Myocyte (in vitro differentiated cells): ENCODE results near the gene IDH2. TPM values are rescaled to one million over a fixed set of nuclear protein-coding genes. Genes with fewer than 3 reads are reported as not detected.
"Not testable (repeated sequence)": the region's sequence is repeated elsewhere in the genome, so short reads cannot be mapped to it uniquely, and the experiment has no call there.

Experiments
- DNase-seq: peaks from one replicate; pipeline ENCODE4 v3.0.0-alpha.2; 2012; ENCODE audit warnings: low read depth
- total RNA-seq: library from RNA; depleted of rRNA; stranded (reverse); fragments of >200 nt; gene quantifications from 2 replicates; pipeline ENCODE4 v1.2.3, GENCODE V29; 2014

The IDH2 gene
- total RNA-seq, 1 donor from 2014 or later: 295 TPM

DNA sequence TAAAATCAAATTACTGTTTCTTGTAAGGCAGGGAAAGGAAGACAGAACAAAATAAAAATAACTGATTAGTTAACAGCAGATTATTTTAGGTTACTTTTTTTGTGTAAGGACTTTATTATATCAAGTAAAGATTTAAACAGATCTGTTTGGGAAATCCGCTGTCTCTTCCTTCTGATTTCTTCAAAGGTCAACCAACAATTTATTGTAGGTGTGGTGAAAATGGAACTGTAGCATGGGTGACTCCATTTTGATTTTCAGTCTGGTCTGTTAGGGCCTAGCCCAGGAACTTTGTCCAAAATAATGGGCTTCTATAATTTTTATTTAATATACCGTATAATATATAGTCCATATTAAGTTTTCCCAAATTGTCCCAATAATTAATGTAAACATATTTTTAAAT lies 13.5 kb upstream of the IDH2 start:
- no peak for DNase-seq

GRCh38 chr15:90114451-90114901 lies 12.2 kb upstream of the IDH2 start:
- no peak for DNase-seq

- DNase-seq: no peak
These were observed 10.9 kb upstream of the IDH2 start for GRCh38 chr15:90113166-90113565.

- DNase-seq: not testable (repeated sequence)
These were observed 7.0 kb upstream of the IDH2 start for GRCh38 chr15:90109163-90109751.

DNA sequence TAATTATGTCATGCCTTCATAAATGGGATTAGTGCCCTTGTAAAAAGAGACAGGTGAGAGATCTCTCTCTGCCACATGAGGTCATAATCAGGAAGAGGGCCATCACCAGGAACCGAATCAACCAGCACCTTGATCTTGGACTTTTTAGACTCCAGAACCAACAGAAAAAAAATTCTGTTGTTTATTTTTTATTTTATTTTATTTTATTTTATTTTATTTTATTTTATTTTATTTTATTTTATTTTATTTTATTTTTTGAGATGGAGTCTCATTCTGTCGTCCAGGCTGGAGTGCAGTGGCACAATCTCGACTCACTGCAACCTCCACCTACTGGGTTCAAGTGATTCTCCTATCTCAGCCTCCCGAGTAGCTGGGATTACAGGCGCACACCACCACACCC lies 5.8 kb upstream of the IDH2 start:
- DNase-seq: not testable (repeated sequence)

- DNase-seq: peak; percentile 92
These were observed 4.4 kb upstream of the IDH2 start for GRCh38 chr15:90106522-90107117.

GRCh38 chr15:90105521-90105920 lies 3.3 kb upstream of the IDH2 start:
- no peak for DNase-seq

GRCh38 chr15:90104551-90104950 lies 2.3 kb upstream of the IDH2 start:
- DNase-seq: no peak

DNA sequence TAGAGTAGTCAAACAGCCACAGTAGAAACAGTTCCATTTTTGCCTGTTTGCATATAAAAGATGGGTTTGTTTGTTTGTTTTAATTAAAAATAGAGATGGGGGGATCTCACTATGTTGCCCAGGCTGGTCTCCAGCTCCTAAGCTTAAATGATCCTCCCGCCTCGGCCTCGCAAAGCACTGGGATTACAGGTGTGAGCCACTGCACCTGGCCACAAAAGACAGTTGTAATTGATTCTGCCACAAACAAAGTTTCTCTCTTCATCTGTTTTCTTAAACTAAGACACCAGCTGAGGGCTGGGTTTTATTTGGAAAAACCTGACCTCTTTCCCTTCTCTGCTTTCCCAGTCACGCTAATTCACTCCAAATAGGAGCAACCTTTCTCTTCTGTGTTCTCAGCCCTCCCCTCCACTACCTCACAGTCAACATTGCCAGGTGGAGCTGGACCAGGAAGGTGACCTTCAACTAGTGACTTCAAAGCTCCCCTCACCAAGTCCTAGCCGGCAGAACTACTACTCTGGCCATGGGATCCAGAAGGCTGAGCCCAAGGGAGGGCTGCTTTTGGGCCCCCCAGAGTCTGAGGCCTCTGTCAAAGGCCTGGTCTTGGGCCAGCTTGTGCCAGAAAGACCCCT lies 1.5 kb upstream of the IDH2 start:
- DNase-seq: no peak

GRCh38 chr15:90101130-90101968 lies 919 bp downstream of the IDH2 start:
- peak; percentile 88 for DNase-seq

GRCh38 chr15:90099868-90100831 lies 2.1 kb downstream of the IDH2 start:
- DNase-seq: peak; percentile 70

- no peak for DNase-seq
These were observed 3.0 kb downstream of the IDH2 start for GRCh38 chr15:90099072-90099867.

DNA sequence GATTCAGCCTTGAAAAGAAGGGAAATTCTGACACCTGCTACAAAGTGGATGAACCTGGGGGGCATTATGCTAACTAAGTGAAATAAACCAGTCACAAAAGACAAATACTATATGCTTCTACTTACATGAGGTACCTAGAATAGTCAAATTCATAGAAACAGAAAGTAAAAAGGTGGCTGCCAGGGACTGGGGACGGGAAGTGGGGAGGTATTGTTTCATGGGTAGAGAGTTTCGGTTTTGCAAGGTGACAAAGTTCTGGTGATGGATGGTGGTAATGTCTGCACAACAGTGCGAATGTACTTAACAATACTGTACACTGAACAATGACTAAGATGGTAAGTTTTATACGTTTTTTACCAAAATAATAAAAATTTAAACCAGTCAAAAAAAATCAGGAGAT lies 4.8 kb downstream of the IDH2 start:
- DNase-seq: no peak

DNA sequence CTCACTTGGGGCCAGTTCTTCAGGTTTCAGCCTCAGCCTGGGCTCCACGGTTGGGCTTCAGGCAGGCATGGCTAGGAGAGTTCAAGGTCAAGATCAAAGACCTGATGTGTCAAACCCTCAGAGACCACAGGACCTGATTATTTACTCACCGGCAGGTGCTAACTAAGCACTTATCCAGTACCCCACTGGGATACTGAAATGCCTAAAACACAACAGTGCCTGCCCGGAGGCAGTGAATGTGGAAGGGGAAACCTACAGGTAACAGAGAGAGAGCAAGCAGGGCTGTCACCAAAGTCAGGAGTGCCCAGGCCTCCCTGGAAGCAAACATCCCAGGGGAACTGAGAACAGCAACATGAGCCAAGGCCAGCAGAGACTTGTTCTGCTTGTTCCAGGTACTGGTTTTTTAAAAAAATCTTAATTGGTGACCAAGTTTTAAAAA lies 6.7 kb downstream of the IDH2 start:
- DNase-seq: no peak

- no peak for DNase-seq
These were observed 10.9 kb downstream of the IDH2 start for GRCh38 chr15:90091156-90091931.

DNA sequence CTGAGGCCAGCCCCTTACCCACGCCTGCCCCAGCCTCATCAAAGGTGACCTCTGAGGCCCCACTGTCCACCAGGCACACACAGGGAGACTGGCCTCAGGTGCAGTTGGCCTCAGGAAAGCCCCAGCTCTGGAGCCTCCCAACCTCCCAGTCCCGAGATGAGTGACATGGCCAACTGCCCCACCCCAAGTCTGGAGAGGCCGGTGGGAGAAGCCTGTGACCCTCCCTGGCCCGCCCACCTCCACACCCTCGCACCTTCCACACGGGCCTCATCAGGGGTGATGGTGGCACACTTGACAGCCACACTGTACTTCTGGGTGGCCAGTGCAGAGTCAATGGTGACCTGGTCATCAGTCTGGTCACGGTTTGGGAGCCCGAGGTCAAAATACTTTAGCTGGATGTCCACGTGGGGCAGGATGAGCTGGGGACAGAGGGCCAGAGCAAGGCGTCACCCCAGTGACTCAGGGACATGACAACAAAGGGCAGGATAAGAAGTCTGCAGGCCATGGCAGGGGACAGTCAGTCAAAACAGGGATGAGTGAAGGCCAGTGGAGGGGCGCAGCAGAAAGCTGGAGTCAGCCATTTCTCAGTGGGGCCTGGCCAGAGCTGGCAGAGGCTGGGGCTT lies 11.9 kb downstream of the IDH2 start:
- no peak for DNase-seq

GRCh38 chr15:90087454-90088154 lies 14.7 kb downstream of the IDH2 start:
- no peak for DNase-seq

DNA sequence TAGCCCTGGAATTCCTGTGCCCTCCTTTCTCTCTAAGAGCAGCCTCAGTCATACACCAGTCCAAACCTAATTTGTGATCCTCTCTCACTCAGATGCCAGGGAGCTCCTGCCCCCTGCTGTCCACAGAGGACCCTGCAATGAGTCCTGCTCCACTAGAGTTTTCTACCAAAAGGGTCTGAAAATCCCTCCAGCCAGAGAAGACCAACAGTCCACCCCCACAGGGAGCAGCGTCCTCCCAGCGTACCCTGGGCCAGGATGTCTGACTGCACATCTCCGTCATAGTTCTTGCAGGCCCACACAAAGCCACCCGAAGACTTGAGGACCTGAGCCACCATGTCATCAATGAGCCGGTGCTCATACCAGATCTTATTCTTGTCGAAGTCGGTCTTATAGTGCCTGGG lies 15.4 kb downstream of the IDH2 start:
- DNase-seq: peak; percentile 38
